OCI-LY1 (cell line): ENCODE measurements around the gene ALCAM.
A peak's percentile ranks its signal among the peaks of the same experiment; 100 is the strongest.

ENCODE experiments used
- H2AFZ ChIP-seq: fragments of 200-600 bp; sonication (generic), shearing (Covaris generic); 2 replicates; pipeline ENCODE4 v1.6.0; 2014; ENCODE audit warnings: antibody characterized with exemption, mild to moderate bottlenecking, low read length
- H3F3A ChIP-seq: fragments of 200-600 bp; sonication (generic), shearing (Covaris generic); 2 replicates; pipeline ENCODE4 v1.6.0; 2014; ENCODE audit warnings: mild to moderate bottlenecking, antibody characterized with exemption, low read length, moderate library complexity; ENCODE audit not compliant: insufficient read depth
- H3K27ac ChIP-seq: fragments of 200-600 bp; sonication (generic); 2 replicates; pipeline ENCODE4 v1.5.1; 2014; ENCODE audit warnings: low read length, mixed run types, mild to moderate bottlenecking, low read depth; ENCODE audit not compliant: poor library complexity, severe bottlenecking
- H3K27me3 ChIP-seq: fragments of 200-600 bp; sonication (generic); 2 replicates; pipeline ENCODE4 v1.6.0; 2014; ENCODE audit warnings: antibody characterized with exemption, mild to moderate bottlenecking, low read length, moderate library complexity; ENCODE audit not compliant: insufficient read depth
- H3K36me3 ChIP-seq: fragments of 200-600 bp; sonication (generic); 2 replicates; pipeline ENCODE4 v1.6.1; 2014; ENCODE audit warnings: mild to moderate bottlenecking, antibody characterized with exemption, low read length, moderate library complexity, mixed read lengths; ENCODE audit not compliant: insufficient read depth
- H3K4me1 ChIP-seq: fragments of 200-600 bp; sonication (generic); 2 replicates; pipeline ENCODE4 v1.5.1; 2014; ENCODE audit warnings: mild to moderate bottlenecking, low read length, moderate library complexity; ENCODE audit not compliant: insufficient read depth, severe bottlenecking
- H3K4me2 ChIP-seq: fragments of 200-600 bp; sonication (generic), shearing (Covaris generic); 2 replicates; pipeline ENCODE4 v1.6.1; 2014; ENCODE audit warnings: low read length
- H3K4me3 ChIP-seq: fragments of 200-600 bp; sonication (generic); 2 replicates; pipeline ENCODE4 v1.5.1; 2014; ENCODE audit warnings: low read length, low read depth, mild to moderate bottlenecking, mixed read lengths; ENCODE audit not compliant: poor library complexity, severe bottlenecking
- H3K79me2 ChIP-seq: fragments of 200-600 bp; shearing (Covaris generic); 2 replicates; pipeline ENCODE4 v1.6.1; 2016; ENCODE audit warnings: mixed run types, low read length, mixed read lengths; ENCODE audit not compliant: insufficient read depth
- H3K9ac ChIP-seq: fragments of 200-600 bp; sonication (generic), shearing (Covaris generic); 2 replicates; pipeline ENCODE4 v1.6.1; 2014; ENCODE audit warnings: mild to moderate bottlenecking, low read length, mixed read lengths
- H3K9me2 ChIP-seq: fragments of 200-600 bp; sonication (generic), shearing (Covaris generic); 2 replicates; pipeline ENCODE4 v1.6.1; 2014; ENCODE audit warnings: low read depth, mild to moderate bottlenecking, low read length, mixed read lengths
- H3K9me3 ChIP-seq: fragments of 200-600 bp; shearing (Covaris generic); 2 replicates; pipeline ENCODE4 v1.6.1; 2014; ENCODE audit warnings: low read length, mixed read lengths
- H4K20me1 ChIP-seq: fragments of 200-600 bp; sonication (generic), shearing (Covaris generic); 2 replicates; pipeline ENCODE4 v1.6.0; 2016; ENCODE audit warnings: mild to moderate bottlenecking, low read length; ENCODE audit not compliant: insufficient read depth
- EZH2 ChIP-seq: fragments of 200-600 bp; sonication (generic), shearing (Covaris generic); IDR thresholded peaks from 2 replicates; pipeline ENCODE4 v1.8.0; 2017; ENCODE audit warnings: borderline replicate concordance, mixed run types, mild to moderate bottlenecking, antibody characterized with exemption, low read length, moderate library complexity, mixed read lengths
- TF ChIP-seq, protein P1 (sequence below): fragments of 200-600 bp; sonication (generic), shearing (Covaris generic); IDR thresholded peaks from 2 replicates; pipeline ENCODE4 v1.5.1; 2017; ENCODE audit warnings: mild to moderate bottlenecking, antibody characterized with exemption, low read length, moderate library complexity, mixed read lengths

The ALCAM gene

DNA sequence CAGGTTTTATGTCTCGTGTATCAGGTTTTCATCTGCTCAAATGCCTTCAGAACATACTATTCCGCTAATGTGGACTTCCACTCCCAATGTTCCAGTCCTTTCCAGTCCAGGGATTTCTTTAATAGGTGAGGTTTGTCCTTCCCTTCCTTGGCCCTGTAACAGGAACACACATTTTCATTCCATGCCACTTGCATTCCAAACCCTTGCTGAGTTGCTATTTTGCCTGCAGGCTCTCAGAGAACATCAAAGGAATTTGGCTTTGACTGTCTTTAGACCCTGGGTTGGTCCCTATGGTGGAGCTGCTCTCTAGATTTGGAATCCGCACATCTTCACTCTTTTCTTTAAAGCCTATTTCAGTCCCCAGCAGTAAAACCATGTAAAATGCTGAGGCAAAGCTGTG lies 12.3 kb upstream of the ALCAM start:
- no peaks in the 10 kb centered on the region for H3K36me3 ChIP-seq
- no peaks in the 10 kb centered on the region for H3K79me2 ChIP-seq
- H3K9me3 ChIP-seq = no peaks in the 10 kb centered on the region
- peak overlapping the region; percentile 51 for H3K4me3 ChIP-seq
- no peak overlapping the region for H3K9ac ChIP-seq
- no peak overlapping the region for H2AFZ ChIP-seq
- no peaks in the 10 kb centered on the region for H4K20me1 ChIP-seq
- no peaks in the 10 kb centered on the region for H3K27me3 ChIP-seq
- H3F3A ChIP-seq = no peaks in the 10 kb centered on the region
- H3K27ac ChIP-seq = no peak overlapping the region
- TF ChIP-seq, protein P1, sequence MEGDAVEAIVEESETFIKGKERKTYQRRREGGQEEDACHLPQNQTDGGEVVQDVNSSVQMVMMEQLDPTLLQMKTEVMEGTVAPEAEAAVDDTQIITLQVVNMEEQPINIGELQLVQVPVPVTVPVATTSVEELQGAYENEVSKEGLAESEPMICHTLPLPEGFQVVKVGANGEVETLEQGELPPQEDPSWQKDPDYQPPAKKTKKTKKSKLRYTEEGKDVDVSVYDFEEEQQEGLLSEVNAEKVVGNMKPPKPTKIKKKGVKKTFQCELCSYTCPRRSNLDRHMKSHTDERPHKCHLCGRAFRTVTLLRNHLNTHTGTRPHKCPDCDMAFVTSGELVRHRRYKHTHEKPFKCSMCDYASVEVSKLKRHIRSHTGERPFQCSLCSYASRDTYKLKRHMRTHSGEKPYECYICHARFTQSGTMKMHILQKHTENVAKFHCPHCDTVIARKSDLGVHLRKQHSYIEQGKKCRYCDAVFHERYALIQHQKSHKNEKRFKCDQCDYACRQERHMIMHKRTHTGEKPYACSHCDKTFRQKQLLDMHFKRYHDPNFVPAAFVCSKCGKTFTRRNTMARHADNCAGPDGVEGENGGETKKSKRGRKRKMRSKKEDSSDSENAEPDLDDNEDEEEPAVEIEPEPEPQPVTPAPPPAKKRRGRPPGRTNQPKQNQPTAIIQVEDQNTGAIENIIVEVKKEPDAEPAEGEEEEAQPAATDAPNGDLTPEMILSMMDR = no peak
- H3K9me2 ChIP-seq = no peaks in the 10 kb centered on the region
- peaks cover 27% of the 10 kb centered on the region for H3K4me1 ChIP-seq
- H3K4me2 ChIP-seq = peak overlapping the region; percentile 65

DNA sequence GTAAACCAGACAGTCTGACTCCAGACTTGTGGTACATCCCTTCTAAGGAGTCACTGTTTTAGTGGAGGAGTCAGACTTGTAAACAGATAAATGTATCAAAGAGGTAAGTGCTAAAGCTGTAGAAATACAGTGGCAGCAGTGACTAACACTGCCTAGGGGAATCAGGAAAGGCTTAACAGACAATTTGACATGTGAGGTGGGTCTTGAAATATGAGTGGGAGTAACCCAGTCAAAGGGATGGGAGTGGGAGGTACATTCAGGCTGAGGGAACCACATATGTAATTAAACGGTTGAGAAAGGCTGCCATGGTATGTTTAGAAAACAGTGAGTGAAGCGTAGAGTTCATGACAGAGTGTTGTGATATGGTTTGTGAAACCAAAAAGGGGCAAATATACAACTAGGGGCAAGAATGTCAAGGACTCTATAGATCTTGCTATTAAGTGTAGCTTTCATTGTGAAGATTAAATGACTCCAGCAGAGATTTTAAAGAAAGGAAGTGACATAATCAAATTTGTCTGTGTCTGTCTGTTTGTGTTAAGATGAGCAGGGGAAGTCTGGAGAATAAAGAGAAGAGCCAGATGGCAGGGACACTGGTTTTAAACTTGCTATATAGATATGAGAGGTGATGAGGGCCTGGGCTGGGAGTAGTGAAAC lies 11.2 kb upstream of the ALCAM start:
- Histone ChIP-seq H4K20me1 (no peaks in the 10 kb centered on the region), H3K27ac (no peak overlapping the region), H3K4me3 (no peak overlapping the region), H3K9me3 (no peaks in the 10 kb centered on the region), H3K4me2 (no peak overlapping the region; the same call in 1 of the 2 replicates), H3K27me3 (no peaks in the 10 kb centered on the region), H3K79me2 (no peaks in the 10 kb centered on the region), H3K4me1 (peaks cover 27% of the 10 kb centered on the region), H2AFZ (no peak overlapping the region), H3F3A (no peaks in the 10 kb centered on the region), H3K9ac (no peak overlapping the region), H3K9me2 (no peaks in the 10 kb centered on the region), H3K36me3 (no peaks in the 10 kb centered on the region)
- TF ChIP-seq, protein P1 = no peak
- no peak for TF ChIP-seq EZH2

DNA sequence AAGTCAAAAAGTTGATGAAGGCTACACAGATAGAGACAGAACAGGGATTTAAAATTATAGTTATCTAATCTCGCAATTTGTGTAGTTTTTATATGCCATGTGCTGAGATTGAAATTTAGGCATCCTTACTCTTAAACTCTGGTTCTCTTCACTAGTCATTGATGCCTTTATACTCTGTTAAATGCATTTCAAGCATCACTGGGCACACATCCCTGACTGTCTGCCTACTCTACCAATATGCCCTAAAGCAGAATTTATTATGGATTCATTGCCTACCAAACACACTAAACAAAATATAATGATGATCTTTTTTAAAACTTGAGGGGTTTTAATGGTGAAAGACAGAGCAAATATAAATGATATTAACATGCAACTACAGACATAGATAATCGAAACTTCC lies 10.3 kb upstream of the ALCAM start:
- Histone ChIP-seq H3K27me3 (no peaks in the 10 kb centered on the region), H3K27ac (no peak overlapping the region), H3K4me1 (peaks cover 27% of the 10 kb centered on the region), H4K20me1 (no peaks in the 10 kb centered on the region), H3K79me2 (no peaks in the 10 kb centered on the region), H3K9me3 (no peaks in the 10 kb centered on the region), H3K4me3 (no peak overlapping the region), H3K4me2 (no peak overlapping the region), H2AFZ (no peak overlapping the region), H3F3A (no peaks in the 10 kb centered on the region), H3K9me2 (no peaks in the 10 kb centered on the region), H3K36me3 (no peaks in the 10 kb centered on the region), H3K9ac (no peak overlapping the region)
- TF ChIP-seq, protein P1 = no peak
- TF ChIP-seq EZH2 = no peak
